Measurements from ENCODE around the gene MACROH2A1. TPM values are rescaled to one million over a fixed set of nuclear protein-coding genes. Genes with fewer than 3 reads are reported as not detected.
A peak's percentile ranks its signal among the peaks of the same experiment; 100 is the strongest.

The MACROH2A1 gene
- total and polyA plus RNA-seq, 2 of the 4 experiments (the other 2 are of a cell fraction), result 122 to 126 TPM

DNA sequence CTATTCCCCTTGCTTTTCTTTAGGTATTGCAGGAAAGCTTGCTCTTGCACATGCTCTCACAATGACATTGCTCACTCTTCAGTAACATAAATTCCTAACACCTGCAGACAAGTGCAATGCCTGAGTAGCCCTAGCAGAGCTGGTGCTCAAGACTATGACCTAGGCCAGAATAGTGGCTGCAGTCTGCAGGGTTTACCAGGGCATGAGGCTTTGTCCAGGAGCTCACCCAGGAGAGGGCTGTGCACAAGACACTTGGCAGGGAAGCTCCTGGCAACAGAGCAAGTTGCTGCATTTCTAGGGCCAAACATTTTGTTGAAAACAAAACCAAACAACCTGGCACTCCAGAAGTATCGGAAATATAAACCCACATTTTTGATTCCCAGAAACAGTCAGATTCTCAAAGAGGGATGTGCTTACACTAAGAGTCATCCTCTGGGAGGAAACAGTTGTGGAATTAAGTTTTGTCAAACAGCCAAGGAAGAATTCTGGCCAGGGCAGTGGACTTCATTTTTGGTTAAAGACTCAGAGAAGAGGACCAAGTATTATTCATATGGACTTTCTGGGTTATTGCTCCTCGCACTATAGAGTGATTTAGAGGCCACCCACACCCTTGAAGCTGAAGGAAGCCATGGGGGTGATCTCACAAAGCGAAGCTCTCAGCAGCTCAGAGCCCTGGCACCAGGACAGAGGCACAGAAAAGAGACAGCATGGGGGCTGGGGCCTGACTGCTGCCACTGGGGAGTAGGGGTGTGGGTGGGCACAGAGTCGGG is 44.9 kb downstream of the MACROH2A1 start:
- no peak overlapping the region for H3K9ac ChIP-seq (ENCODE audit: low read depth, low read length)
- peak overlapping the region; percentile 12; the same call in 1 of the 3 replicates for H2BK15ac ChIP-seq (ENCODE audit: low read depth, low read length)
- H4K8ac ChIP-seq (ENCODE audit: low read depth in 2 of 2, low read length in 2 of 2), result peak overlapping the region in 1 of 2 experiments; percentile 22; a peak in 1 of 4 replicates
- no peaks in the 10 kb centered on the region for H3K9me3 ChIP-seq (ENCODE audit: control insufficient read depth, insufficient read depth, low read length)
- POLR2A ChIA-PET (ENCODE audit: unreplicated experiment), result interaction anchor here (0.5 kb wide), 1 partner anchor 80 kb away, joined by 3 read pairs; no protein-coding TSS in a partner anchor
- CTCF ChIA-PET, result interaction anchor here (0.8 to 1.1 kb wide), 2 partner anchors 9 to 10 kb away, joined by 3 read pairs; no protein-coding TSS in a partner anchor
- H2BK20ac ChIP-seq (ENCODE audit: low read depth, low read length), result peak overlapping the region; percentile 28
- H3K4ac ChIP-seq (ENCODE audit: low read depth, low read length), result peak overlapping the region; percentile 49
- in situ Hi-C loops (cut with MboI; ENCODE audit: low sequenced_read_pairs), result no loop called here
- peak overlapping the region; percentile 92 for H3K27ac ChIP-seq (ENCODE audit: insufficient read depth, low read length)
- no TSS peak for BruUV-seq (replicated peaks)
- H4K91ac ChIP-seq (ENCODE audit: insufficient read depth, low read depth, low read length), result 0 out of 2 replicates have a peak overlapping the region, but pooled peaks have one; percentile 22
- H2AK9ac ChIP-seq (replicated peaks; ENCODE audit: low read depth, low read length, poor library complexity), result peak overlapping the region; percentile 37
- intact Hi-C loops (cut with micrococcal nuclease), result loop anchor here (2.0 to 10.0 kb wide), 3 partner anchors 39 to 201 kb away; no protein-coding TSS in a partner anchor
- 0% methylated on average over 1 of the region's 4 CpGs; no CpG with 5 or more reads in 1 of the 2 experiments for WGBS, 2 experiments (ENCODE audit: extremely low coverage in 2 of 2, insufficient read length in 1 of 2)
- H3K9me1 ChIP-seq (ENCODE audit: insufficient read depth, low read length), result peaks cover 65% of the 10 kb centered on the region
- H3K4me3 ChIP-seq (ENCODE audit: insufficient read depth, low read depth, low read length), result no peak overlapping the region
- peak overlapping the region; percentile 58 for H4K5ac ChIP-seq (ENCODE audit: low read depth, low read length)
- TF ChIP-seq RCOR1 (IDR thresholded peaks at IDR 0.05; ENCODE audit: insufficient replicate concordance, low read length) (peak; percentile 32), MXI1 (IDR thresholded peaks at IDR 0.05; ENCODE audit: borderline replicate concordance, low read depth, low read length) (no peak), RAD21 (IDR thresholded peaks at IDR 0.05; ENCODE audit: low read length) (peak; percentile 1; the same call in 1 of the 2 replicates), FOS (IDR thresholded peaks at IDR 0.05; ENCODE audit: low read depth, low read length) (0 out of 2 replicates have a peak, but pooled peaks have one; percentile 7), SMC3 (IDR thresholded peaks at IDR 0.05; ENCODE audit: low read depth, low read length) (0 out of 2 replicates have a peak, but pooled peaks have one; percentile 1), MAFK (IDR thresholded peaks at IDR 0.05; ENCODE audit: low read depth, low read length) (no peak)
- H4K20me1 ChIP-seq (ENCODE audit: insufficient read depth, low read length), result peaks cover 29% of the 10 kb centered on the region
- peaks cover 45% of the 10 kb centered on the region for H3K4me1 ChIP-seq (ENCODE audit: control insufficient read depth, insufficient read depth, low read length)
- H2AK5ac ChIP-seq (ENCODE audit: low read depth, low read length), result peak overlapping the region; percentile 10; the same call in 1 of the 2 replicates
- peaks cover 37 to 86% of the 10 kb centered on the region in 2 experiments for H3K79me1 ChIP-seq (ENCODE audit: low read depth in 1 of 2, low read length in 2 of 2)
- H3K14ac ChIP-seq (replicated peaks; ENCODE audit: low read depth, low read length), result peak overlapping the region; percentile 54; the same call in 1 of the 2 replicates
- dilution Hi-C loops (cut with HindIII; ENCODE audit: low sequenced_read_pairs, unreplicated experiment), result no loop called here
- H3K18ac ChIP-seq (ENCODE audit: low read depth, low read length), result peak overlapping the region; percentile 91
- peak overlapping the region; percentile 46 for H3K4me2 ChIP-seq (ENCODE audit: low read depth, low read length)
- ATAC-seq (ENCODE audit: low read depth) (peak; percentile 75), DNase-seq (peak; percentile 96)
- no peak overlapping the region for H3K56ac ChIP-seq (ENCODE audit: extremely low read depth, insufficient read depth, low read length)
- peaks cover 23% of the 10 kb centered on the region for H3K36me3 ChIP-seq (ENCODE audit: control insufficient read depth, insufficient read depth, low read length)
- H2BK5ac ChIP-seq (ENCODE audit: low read depth, low read length, poor library complexity, severe bottlenecking), result peak overlapping the region; percentile 86
- peak overlapping the region; percentile 28 for H2BK120ac ChIP-seq (ENCODE audit: low read depth, low read length)
- peak overlapping the region; percentile 39; the same call in 1 of the 2 replicates for H3K23ac ChIP-seq (ENCODE audit: low read depth, low read length)
- no peak overlapping the region for H2AFZ ChIP-seq (replicated peaks; ENCODE audit: low read length, poor library complexity)
- H3K27me3 ChIP-seq (ENCODE audit: control insufficient read depth, insufficient read depth, low read length), result no peaks in the 10 kb centered on the region

All from IMR-90 (cell line).